Measurements from ENCODE around the gene CAPN14.

CAPN14 gene

DNA sequence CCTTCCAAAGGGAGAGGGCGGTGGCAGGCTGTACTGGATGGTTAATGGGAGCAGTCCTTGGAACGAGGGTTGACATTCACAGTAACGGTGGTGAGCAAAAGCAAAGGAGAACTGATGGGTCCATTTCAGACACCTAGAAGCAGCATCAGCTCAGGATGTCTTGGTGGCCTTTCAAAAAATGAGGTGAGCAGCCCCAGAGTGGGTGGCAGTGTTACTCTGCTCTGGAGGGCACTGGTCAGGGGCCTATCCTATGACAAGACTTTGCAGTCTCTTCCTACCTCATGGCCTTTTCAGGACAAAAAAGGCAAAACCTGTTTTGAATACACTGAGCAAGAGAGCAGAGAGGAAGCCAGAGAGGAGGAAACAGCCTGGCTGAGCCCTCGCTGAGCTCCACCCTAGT, 23.5 kb downstream of the CAPN14 start:
- no peak overlapping the region for H3K27ac ChIP-seq
- TF ChIP-seq, protein P1, sequence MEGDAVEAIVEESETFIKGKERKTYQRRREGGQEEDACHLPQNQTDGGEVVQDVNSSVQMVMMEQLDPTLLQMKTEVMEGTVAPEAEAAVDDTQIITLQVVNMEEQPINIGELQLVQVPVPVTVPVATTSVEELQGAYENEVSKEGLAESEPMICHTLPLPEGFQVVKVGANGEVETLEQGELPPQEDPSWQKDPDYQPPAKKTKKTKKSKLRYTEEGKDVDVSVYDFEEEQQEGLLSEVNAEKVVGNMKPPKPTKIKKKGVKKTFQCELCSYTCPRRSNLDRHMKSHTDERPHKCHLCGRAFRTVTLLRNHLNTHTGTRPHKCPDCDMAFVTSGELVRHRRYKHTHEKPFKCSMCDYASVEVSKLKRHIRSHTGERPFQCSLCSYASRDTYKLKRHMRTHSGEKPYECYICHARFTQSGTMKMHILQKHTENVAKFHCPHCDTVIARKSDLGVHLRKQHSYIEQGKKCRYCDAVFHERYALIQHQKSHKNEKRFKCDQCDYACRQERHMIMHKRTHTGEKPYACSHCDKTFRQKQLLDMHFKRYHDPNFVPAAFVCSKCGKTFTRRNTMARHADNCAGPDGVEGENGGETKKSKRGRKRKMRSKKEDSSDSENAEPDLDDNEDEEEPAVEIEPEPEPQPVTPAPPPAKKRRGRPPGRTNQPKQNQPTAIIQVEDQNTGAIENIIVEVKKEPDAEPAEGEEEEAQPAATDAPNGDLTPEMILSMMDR (IDR thresholded peaks at IDR 0.05): no peak
- no peak for TF ChIP-seq ZFX (IDR thresholded peaks at IDR 0.05; ENCODE audit: borderline replicate concordance)

DNA sequence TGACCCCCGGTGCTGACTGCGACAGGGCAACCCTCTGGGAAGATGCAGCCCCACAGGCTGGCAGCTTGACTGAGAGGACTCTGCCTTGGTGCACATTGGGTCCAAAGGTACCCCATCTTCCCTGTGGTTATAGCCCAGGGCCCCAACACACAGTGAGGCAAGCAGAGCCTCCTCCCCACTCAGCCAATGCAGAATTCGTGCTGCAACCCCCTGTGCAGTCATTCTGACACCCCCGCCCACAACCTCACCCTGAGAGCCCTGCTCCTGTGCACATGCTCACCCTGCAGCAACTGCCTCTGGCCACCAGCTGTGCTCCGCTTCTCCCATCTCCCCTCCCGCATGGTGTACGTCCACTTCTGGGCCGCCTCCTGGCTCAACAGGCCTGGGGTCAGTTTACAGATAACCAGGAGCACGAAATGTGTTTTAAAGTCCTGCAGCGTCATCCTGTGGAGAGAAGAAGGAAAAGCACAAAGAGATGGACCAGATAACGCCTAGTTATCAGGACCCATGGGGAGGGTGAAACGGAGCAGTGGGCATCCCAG, 24.4 kb downstream of the CAPN14 start:
- TF ChIP-seq ZFX (IDR thresholded peaks at IDR 0.05; ENCODE audit: borderline replicate concordance): no peak
- TF ChIP-seq, protein P1 (IDR thresholded peaks at IDR 0.05): no peak
- H3K27ac ChIP-seq: no peak overlapping the region

DNA sequence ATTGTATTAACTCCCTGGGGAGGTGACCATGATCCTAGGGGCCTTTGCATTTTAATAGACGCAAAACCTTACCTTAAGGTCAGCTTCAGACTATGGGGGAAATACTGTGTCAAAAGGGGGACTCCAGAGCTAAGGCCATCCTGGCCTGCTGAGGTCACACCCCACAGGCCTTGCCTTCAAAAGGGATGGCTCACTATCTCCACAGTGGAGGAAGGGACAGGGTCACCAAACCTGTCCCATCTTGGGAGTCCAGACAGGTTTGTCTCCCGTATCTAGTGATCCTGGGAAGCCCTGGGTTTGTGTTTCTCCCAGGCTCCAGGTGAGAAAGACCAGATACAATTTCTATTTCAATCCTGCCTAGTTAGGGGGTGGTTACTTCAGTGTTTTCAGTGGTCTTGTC, 24.9 kb downstream of the CAPN14 start:
- H3K27ac ChIP-seq: no peak overlapping the region
- TF ChIP-seq ZFX (IDR thresholded peaks at IDR 0.05; ENCODE audit: borderline replicate concordance): no peak
- TF ChIP-seq, protein P1 (IDR thresholded peaks at IDR 0.05): no peak

DNA sequence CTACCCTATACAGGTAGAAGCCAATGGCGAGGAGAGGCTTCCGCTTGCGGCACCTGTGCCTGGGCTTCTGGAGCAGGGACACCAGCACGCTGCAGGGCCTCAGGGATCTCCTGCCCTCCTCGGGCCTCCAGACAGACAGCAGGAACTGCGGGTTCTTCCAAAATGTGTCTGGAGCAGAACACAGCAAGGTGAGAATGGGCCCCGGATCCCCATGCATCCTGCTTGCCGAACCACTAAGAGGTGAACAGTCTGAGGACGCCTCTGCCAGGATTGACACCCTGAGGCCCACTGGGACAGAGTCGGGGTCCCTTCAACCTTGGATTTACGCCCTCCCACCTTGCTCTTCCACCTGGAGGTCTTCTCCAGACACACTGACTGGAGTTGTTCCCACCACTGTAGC, 25.4 kb downstream of the CAPN14 start:
- TF ChIP-seq, protein P1 (IDR thresholded peaks at IDR 0.05): no peak
- no peak for TF ChIP-seq ZFX (IDR thresholded peaks at IDR 0.05; ENCODE audit: borderline replicate concordance)
- H3K27ac ChIP-seq: no peak overlapping the region

DNA sequence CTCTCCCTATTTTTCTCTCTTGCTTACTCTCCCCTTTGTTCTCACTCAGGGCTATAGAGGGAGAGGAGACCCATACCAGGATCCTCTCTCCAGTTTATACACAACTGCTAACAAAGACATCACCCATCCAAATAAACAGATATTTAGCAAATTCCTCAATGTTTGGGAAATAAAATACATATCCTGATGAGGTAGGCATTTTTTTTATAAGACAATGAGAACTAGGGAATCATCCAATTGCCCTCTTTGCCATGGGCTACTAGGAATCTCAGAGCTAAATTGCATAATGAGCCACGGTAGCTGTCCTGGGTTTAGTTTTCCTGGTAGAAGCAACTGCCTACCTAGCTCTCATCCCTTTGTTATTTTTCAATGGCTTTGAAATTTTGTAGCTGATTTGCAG, 27.1 kb downstream of the CAPN14 start:
- no peak overlapping the region for H3K27ac ChIP-seq
- TF ChIP-seq, protein P1 (IDR thresholded peaks at IDR 0.05): no peak
- no peak for TF ChIP-seq ZFX (IDR thresholded peaks at IDR 0.05; ENCODE audit: borderline replicate concordance)

DNA sequence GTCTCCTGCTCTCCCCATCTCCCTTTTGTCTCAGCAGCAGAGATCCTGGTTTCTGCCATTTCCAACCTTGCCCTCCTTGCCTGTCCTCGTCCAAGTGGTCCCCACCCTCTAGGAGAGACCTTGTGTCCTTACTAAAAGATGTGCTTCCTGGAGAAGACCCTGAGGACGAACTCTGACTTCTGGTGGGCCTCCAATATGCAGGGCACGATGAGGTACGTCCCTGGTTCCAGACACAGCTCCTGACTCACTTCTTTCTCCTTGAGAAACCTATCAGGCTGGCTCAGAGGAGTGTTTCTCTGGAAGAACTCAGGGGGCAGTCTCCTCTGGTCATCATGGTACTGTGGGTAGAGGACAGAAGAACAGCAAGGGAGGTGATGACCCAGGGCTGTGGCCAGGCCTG, 28.2 kb downstream of the CAPN14 start:
- TF ChIP-seq, protein P1 (IDR thresholded peaks at IDR 0.05): no peak
- TF ChIP-seq ZFX (IDR thresholded peaks at IDR 0.05; ENCODE audit: borderline replicate concordance): no peak
- no peak overlapping the region for H3K27ac ChIP-seq

DNA sequence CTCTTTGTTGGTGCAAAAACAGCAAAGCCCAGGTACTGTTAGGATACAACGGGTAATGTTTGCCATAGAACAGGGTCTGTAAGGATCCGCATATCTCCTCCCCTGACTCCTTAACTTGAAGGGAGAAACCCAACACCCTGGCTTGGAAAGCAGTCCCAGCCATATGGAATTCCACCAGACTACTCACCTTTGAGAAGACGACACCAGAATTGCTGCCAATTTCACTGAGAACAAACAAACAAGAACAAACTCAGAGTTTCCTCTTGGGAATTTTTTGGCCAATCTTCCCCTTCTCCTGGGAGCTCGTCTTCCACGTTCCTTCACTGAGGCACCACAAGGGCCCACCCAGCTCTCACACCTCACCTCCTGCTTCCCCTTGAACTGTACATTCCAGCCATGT, 29.2 kb downstream of the CAPN14 start:
- no peak overlapping the region for H3K27ac ChIP-seq
- no peak for TF ChIP-seq ZFX (IDR thresholded peaks at IDR 0.05; ENCODE audit: borderline replicate concordance)
- TF ChIP-seq, protein P1 (IDR thresholded peaks at IDR 0.05): no peak

Data from 22Rv1 (cell line).